ACC112 (cell line): ENCODE measurements around the gene NFIC.

ENCODE experiments used
- H2AFZ ChIP-seq: fragments of 200-600 bp; sonication (generic); one replicate; pipeline ENCODE4 v1.6.0; 2017; ENCODE audit warnings: antibody characterized with exemption, low read length; ENCODE audit not compliant: unreplicated experiment
- H3K27ac ChIP-seq: fragments of 200-600 bp; sonication (generic); 2 replicates; pipeline ENCODE4 v1.5.1; 2014; ENCODE audit warnings: low read depth, mild to moderate bottlenecking, antibody characterized with exemption, low read length, moderate library complexity
- H3K27me3 ChIP-seq: fragments of 200-600 bp; sonication (generic); 2 replicates; pipeline ENCODE4 v1.6.1; 2014; ENCODE audit warnings: mild to moderate bottlenecking, antibody characterized with exemption, low read length, moderate library complexity, mixed read lengths; ENCODE audit not compliant: insufficient read depth
- H3K36me3 ChIP-seq: fragments of 200-600 bp; sonication (generic); 2 replicates; pipeline ENCODE4 v1.6.1; 2016; ENCODE audit warnings: mild to moderate bottlenecking, antibody characterized with exemption, low read length, moderate library complexity, mixed read lengths; ENCODE audit not compliant: insufficient read depth
- H3K4me1 ChIP-seq: fragments of 200-600 bp; sonication (generic); one replicate; pipeline ENCODE4 v1.6.1; 2016; ENCODE audit warnings: low read length, mixed read lengths; ENCODE audit not compliant: insufficient read depth, unreplicated experiment, control insufficient read depth
- H3K4me3 ChIP-seq: fragments of 200-600 bp; sonication (generic); 2 replicates; pipeline ENCODE4 v1.5.1; 2014; ENCODE audit warnings: mild to moderate bottlenecking, low read depth, low read length
- H3K79me2 ChIP-seq: fragments of 200-600 bp; sonication (generic); one replicate; pipeline ENCODE4 v1.6.0; 2016; ENCODE audit warnings: low read length; ENCODE audit not compliant: control insufficient read depth, unreplicated experiment, insufficient read depth

The NFIC gene

DNA sequence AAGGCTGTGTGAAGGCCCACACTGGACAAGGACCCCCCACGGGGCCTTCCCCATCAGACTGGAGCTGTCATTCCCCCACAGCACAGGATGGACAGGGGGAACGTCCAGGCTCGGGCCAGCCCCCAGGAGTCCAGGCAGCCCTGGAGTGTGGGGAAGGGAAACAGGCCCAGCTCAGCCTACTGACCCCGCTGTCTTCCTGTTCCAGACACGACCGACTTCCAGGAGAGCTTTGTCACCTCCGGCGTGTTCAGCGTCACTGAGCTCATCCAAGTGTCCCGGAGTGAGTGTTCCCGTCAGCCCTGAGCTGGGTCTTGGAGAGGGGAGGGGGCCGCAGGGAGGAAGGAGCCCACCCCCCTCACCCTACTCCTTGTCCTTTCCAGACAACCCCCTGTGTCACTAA is 66.9 kb downstream of the NFIC start:
- Histone ChIP-seq H3K79me2 (peaks cover 10% of the 10 kb centered on the region), H3K4me3 (no peak overlapping the region), H3K36me3 (peaks cover 25% of the 10 kb centered on the region; the same call in 1 of the 2 replicates), H3K4me1 (peaks cover 14% of the 10 kb centered on the region), H3K27ac (no peak overlapping the region), H3K27me3 (no peaks in the 10 kb centered on the region), H2AFZ (no peak overlapping the region)

DNA sequence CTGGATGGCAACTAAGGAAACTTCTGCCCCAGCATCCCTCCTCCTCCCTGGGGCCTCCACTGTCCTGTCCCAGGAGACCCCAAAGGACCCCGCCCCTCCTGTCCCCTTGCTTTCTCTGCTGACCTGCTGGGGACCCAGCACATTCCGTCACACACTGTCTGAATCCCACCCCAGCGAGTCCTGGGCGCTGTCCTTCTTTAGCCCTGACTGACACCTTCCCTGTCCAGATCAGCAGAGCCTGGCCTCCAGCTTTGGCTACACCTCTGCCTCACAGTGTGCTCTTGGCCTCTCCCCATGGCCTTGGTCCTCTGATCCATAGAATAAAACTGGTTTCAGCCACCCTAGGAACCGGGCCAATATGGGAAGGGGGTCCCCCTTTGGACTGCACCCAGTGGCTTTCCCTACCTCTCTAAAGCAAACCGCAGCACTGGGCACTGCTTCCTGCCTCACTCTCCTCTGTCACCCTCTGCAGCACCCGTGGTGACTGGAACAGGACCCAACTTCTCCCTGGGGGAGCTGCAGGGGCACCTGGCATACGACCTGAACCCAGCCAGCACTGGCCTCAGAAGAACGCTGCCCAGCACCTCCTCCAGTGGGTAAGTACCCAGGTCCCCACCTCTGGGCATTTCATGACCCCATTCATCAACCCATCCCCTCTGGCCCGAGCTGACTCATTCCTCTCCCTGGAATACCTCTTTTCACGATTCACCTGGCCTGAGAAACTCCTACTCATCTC is 67.6 kb downstream of the NFIC start:
- H2AFZ ChIP-seq: no peak overlapping the region
- H3K36me3 ChIP-seq: peaks cover 25% of the 10 kb centered on the region
- H3K79me2 ChIP-seq: peaks cover 13% of the 10 kb centered on the region
- no peak overlapping the region for H3K4me3 ChIP-seq
- peaks cover 8% of the 10 kb centered on the region for H3K4me1 ChIP-seq
- no peaks in the 10 kb centered on the region for H3K27me3 ChIP-seq
- peak overlapping the region; percentile 79 for H3K27ac ChIP-seq

DNA sequence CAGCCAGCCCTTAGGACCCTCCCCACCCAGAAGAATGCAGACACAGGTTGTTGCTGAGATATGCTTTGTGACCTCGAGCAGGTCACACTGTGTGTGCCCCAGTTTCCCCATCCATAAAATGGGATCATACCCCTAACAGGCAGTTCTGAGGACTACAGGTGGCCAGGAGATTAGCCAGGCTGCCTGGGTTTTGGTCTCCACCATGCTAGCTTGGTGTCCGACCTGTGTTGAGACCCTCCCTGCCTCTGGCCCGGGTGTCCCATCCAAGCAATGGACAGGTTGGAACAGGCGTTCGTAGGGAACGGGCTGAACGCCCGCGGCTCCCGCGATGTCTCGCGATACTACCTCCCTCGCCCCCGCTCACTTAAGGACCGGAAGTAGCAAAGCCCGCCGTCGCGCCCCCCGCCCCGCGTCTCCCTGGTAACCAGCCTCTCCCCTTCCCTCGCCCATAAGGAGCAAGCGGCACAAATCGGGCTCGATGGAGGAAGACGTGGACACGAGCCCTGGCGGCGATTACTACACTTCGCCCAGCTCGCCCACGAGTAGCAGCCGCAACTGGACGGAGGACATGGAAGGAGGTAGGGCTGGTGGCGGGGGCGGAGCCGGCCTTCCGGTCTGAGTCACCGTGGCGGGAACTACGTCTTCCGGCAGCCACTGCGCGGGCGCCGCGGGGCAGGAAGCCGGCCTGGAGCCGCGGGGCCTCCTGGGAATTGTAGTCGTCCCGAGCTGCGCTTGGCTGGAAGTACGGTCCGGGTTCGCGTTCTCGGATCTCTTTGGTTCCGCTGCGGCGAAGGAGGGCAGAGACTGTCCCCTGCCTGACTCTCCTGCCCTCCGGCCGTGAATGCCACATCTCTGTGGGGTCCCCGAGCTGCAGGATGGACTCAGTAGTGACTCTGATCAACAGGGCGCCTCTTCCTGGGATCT is 68.5 kb downstream of the NFIC start:
- H3K27ac ChIP-seq: peak overlapping the region; percentile 79
- no peaks in the 10 kb centered on the region for H3K27me3 ChIP-seq
- H3K36me3 ChIP-seq: peaks cover 25% of the 10 kb centered on the region
- peaks cover 14% of the 10 kb centered on the region for H3K79me2 ChIP-seq
- H2AFZ ChIP-seq: no peak overlapping the region
- H3K4me1 ChIP-seq: peaks cover 6% of the 10 kb centered on the region
- peak overlapping the region; percentile 54 for H3K4me3 ChIP-seq

DNA sequence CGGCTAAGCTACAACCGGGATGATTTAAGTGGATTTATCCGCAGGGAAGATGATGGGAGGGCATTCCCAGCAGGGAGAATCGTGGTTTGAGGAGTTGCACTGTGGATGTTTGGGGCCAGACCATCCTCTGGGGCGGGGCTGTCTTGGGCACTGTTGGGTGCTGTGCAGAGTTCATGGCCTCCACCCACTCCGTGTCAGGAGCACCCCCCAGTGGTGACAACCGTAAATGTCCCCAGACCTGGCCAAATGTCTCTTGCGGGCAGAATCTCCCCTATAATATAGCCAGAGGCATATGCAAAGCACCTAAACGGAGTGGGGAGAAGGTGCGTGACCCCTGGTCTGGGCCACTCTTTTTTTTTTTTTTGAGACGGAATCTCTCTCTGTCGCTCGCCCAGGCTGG is 73.7 kb downstream of the NFIC start:
- H3K36me3 ChIP-seq: peaks cover 6% of the 10 kb centered on the region
- no peak overlapping the region for H2AFZ ChIP-seq
- no peaks in the 10 kb centered on the region for H3K27me3 ChIP-seq
- H3K4me1 ChIP-seq: peaks cover 4% of the 10 kb centered on the region
- H3K79me2 ChIP-seq: peaks cover 8% of the 10 kb centered on the region
- H3K27ac ChIP-seq: no peak overlapping the region
- H3K4me3 ChIP-seq: no peak overlapping the region

DNA sequence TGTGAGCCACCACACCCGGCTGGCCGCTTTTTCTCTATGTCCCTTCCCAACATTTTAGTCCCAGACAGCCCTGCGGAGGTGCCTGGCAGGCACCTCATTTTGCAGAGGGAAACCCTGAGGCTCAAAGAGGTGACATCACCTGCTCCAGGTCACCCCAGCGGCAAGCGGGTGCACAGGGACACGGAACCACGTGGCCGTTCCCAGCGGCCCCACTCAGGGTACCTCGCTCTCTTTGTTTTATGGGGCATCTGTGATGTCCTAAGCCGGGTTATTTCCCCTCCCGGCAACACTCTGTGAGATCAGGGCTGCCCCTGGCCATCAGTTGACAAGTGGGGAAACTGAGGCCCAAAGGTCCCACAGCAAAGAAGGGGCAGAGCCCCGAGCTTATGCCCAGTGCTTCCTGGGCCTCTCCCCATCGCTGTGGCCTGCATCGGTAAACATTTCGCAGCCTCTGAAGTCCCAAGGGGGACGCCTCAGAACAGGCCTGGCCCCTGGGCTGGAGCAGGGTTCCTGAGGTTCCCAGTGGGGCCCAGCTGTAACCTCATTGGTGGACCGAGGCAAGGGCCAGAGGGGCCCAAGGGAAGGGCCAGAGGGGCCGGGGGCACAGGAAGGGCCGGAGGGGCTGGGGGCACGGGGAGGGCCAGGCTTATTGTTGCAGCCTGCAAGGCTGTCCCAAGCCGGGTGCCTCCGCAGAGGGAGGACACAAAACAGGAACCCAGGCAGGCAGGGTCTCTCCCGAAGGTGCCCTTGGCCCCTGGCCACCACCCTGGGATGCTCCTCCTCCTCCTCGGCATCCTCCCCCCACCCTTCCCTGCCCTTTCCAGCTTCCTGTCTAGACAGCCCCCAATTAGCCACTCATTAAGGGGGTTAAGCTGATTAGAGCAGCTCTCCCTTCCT is 75.0 kb downstream of the NFIC start:
- no peak overlapping the region for H3K27ac ChIP-seq
- no peak overlapping the region for H2AFZ ChIP-seq
- peaks cover 10% of the 10 kb centered on the region for H3K36me3 ChIP-seq
- no peak overlapping the region for H3K4me3 ChIP-seq
- peaks cover 10% of the 10 kb centered on the region for H3K79me2 ChIP-seq
- no peaks in the 10 kb centered on the region for H3K4me1 ChIP-seq
- no peaks in the 10 kb centered on the region for H3K27me3 ChIP-seq

DNA sequence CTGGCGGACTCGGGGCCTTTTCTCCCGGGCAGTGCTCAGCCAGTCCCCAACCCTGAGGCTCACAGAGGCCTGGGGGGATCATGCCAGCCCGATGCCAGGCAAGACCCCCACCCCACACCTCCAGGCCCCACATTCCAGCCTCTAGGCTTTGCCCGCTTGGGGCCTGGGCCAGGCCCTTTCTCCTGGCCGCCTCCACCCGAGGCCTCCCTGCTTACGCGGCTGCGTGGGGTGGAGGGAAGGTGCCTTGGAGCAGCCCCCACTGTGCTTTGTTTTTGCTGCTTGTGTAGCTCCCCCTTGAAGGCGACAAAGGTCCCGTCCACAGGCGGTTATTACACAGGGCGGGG is 75.6 kb downstream of the NFIC start:
- Histone ChIP-seq H3K4me1 (no peaks in the 10 kb centered on the region), H3K4me3 (no peak overlapping the region), H3K27me3 (no peaks in the 10 kb centered on the region), H3K27ac (no peak overlapping the region), H2AFZ (no peak overlapping the region), H3K36me3 (peaks cover 8% of the 10 kb centered on the region), H3K79me2 (peaks cover 10% of the 10 kb centered on the region)

DNA sequence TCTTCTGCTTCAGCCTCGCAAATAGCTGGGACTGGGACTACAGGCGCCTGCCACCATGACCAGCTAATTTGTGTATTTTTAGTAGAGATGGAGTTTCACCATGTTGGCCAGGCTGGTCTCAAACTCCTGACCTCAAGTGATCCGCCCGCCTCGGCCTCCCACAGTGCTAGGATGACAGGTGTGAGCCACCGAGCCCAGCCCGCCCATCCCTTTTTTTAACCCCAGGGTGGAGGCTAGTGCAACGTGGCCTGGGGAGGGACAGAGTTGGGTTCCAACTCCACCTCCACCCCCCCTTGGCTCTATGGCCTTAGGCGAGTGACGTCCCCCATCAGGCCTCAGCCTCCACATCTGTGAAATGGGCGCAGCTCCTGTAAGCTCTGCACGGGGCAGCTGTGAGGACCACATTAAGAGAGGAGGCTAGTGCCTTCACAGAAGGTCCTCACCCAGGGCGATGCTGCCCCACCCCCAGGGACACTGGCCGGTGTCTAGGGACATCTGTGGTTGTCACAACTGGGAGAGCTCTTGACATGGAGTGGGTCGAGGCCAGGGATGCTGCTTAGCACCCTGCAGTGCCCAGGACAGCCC is 76.2 kb downstream of the NFIC start:
- H3K27me3 ChIP-seq: no peaks in the 10 kb centered on the region

DNA sequence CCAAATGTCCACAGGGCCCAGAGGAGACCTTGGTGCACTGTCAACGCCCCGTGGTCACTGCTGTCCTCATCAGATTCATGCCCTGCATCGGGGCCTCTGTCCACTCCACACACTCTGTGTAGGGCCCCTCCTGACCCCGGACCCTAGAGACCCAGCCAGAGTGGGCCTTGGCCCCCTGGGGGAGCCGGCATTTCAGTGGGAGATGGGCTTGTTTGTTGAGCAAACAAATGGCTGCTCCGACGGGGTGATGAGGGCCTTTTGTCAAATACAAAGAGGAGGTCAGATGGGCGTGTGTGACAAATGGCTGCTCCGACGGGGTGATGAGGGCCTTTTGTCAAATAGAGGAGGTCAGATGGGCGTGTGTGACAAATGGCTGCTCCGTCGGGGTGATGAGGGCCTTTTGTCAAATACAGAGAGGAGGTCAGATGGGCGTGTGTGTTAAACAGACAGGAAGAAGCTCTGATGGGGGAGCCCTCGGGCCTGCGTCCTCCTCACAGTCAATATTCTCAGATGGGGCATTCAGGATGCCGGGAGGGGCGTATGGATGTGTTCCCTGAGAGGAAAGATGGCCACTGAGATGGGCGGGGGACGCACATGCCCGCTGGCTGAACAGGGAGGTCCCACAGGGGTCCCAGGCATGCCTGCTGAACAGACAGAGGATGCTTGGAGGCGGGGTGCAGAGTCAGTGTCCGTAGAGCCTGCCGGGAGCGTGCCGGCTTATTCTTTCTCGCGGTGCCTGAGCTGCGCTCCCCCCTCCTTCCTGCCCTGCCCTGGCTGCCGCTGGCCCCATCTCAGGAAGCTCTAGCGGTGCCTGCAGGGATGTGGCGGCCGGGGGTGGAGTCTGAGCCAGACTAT is 77.7 kb downstream of the NFIC start:
- Histone ChIP-seq H3K36me3 (peaks cover 8% of the 10 kb centered on the region; the same call in 1 of the 2 replicates), H2AFZ (no peak overlapping the region), H3K27ac (no peak overlapping the region), H3K79me2 (peaks cover 6% of the 10 kb centered on the region), H3K4me1 (no peaks in the 10 kb centered on the region), H3K4me3 (no peak overlapping the region), H3K27me3 (no peaks in the 10 kb centered on the region)

More for the DNA sequence above, 76.2 kb downstream of the NFIC start:
- Histone ChIP-seq H3K79me2 (peaks cover 10% of the 10 kb centered on the region), H3K36me3 (peaks cover 8% of the 10 kb centered on the region), H3K27ac (no peak overlapping the region), H3K4me1 (no peaks in the 10 kb centered on the region), H2AFZ (no peak overlapping the region), H3K4me3 (no peak overlapping the region)

DNA sequence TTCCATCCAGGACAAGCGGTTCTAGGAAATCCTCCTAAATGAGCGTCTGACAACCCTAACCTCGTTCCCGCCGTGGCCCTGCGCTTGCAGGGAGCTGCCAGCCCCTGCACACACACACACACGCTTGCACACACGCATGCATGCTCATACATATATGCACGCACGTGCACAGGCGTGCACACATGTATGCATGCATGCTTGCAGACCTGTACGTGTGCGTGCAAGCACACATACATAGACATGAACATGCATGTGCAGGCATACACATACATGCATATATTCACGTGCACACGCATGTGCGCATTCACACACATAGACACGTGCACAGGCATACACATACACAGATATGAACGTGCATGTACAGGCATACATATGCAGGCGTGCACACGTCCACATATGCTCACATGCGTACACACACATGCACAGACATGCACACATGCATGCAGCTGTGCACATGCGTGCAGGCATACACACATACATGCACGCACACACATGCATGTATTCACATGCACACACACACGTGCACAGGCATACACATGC is 78.4 kb downstream of the NFIC start:
- Histone ChIP-seq H3K27ac (no peak overlapping the region), H3K4me1 (no peaks in the 10 kb centered on the region), H3K36me3 (peaks cover 8% of the 10 kb centered on the region; the same call in 1 of the 2 replicates), H3K79me2 (peaks cover 6% of the 10 kb centered on the region), H2AFZ (no peak overlapping the region), H3K4me3 (no peak overlapping the region), H3K27me3 (no peaks in the 10 kb centered on the region)
